Skeletal muscle satellite cell (primary cell): ENCODE data around the gene REPS2.
"Not testable (repeated sequence)": the region's sequence is repeated elsewhere in the genome, so short reads cannot be mapped to it uniquely, and the experiment has no call there.

ENCODE experiments used
- H3K27me3 ChIP-seq: 2 replicates; pipeline ENCODE4 v1.7.0; 2013; ENCODE audit warnings: low read length; ENCODE audit not compliant: control insufficient read depth, insufficient read depth
- H3K36me3 ChIP-seq: 2 replicates; pipeline ENCODE4 v1.7.0; 2013; ENCODE audit warnings: mild to moderate bottlenecking, control low read depth, low read length; ENCODE audit not compliant: insufficient read depth
- H3K4me1 ChIP-seq: 2 replicates; pipeline ENCODE4 v1.7.0; 2013; ENCODE audit warnings: low read length; ENCODE audit not compliant: control insufficient read depth, insufficient read depth
- H3K4me2 ChIP-seq: 2 replicates; pipeline ENCODE4 v1.7.0; 2013; ENCODE audit warnings: mild to moderate bottlenecking, low read length
- H3K4me3 ChIP-seq: 2 replicates; pipeline ENCODE4 v1.7.0; 2013; ENCODE audit warnings: low read length
- H3K9ac ChIP-seq: 2 replicates; pipeline ENCODE4 v1.7.0; 2013; ENCODE audit warnings: mild to moderate bottlenecking, low read depth, low read length, moderate library complexity
- H3K9me3 ChIP-seq: replicated peaks from 2 replicates; pipeline ENCODE4 v1.7.0; 2013; ENCODE audit warnings: mild to moderate bottlenecking, control low read depth, low read length

The REPS2 gene

GRCh38 chrX:16930392-16930791 lies 16.1 kb upstream of the REPS2 start:
- Histone ChIP-seq H3K4me1 (no peaks in the 10 kb centered on the region), H3K4me2 (no peak overlapping the region), H3K27me3 (peaks cover 46% of the 10 kb centered on the region), H3K36me3 (no peaks in the 10 kb centered on the region), H3K9me3 (no peaks in the 10 kb centered on the region), H3K9ac (no peak overlapping the region), H3K4me3 (no peak overlapping the region)

- Histone ChIP-seq H3K9ac (no peak overlapping the region), H3K9me3 (no peaks in the 10 kb centered on the region), H3K36me3 (no peaks in the 10 kb centered on the region), H3K4me3 (no peak overlapping the region), H3K27me3 (peaks cover 50% of the 10 kb centered on the region), H3K4me1 (no peaks in the 10 kb centered on the region), H3K4me2 (no peak overlapping the region)
These were observed 15.1 kb upstream of the REPS2 start for GRCh38 chrX:16931371-16931770.

GRCh38 chrX:16931855-16932575 lies 14.4 kb upstream of the REPS2 start:
- H3K4me2 ChIP-seq = no peak overlapping the region
- no peak overlapping the region for H3K9ac ChIP-seq
- H3K4me3 ChIP-seq = no peak overlapping the region
- no peaks in the 10 kb centered on the region for H3K36me3 ChIP-seq
- peaks cover 55% of the 10 kb centered on the region for H3K27me3 ChIP-seq
- no peaks in the 10 kb centered on the region for H3K4me1 ChIP-seq
- no peaks in the 10 kb centered on the region for H3K9me3 ChIP-seq

GRCh38 chrX:16934185-16934584 lies 12.3 kb upstream of the REPS2 start:
- Histone ChIP-seq H3K4me1 (no peaks in the 10 kb centered on the region), H3K9ac (no peak overlapping the region), H3K4me3 (no peak overlapping the region), H3K9me3 (no peaks in the 10 kb centered on the region), H3K4me2 (no peak overlapping the region), H3K27me3 (peaks cover 54% of the 10 kb centered on the region), H3K36me3 (no peaks in the 10 kb centered on the region)

- peaks cover 19% of the 10 kb centered on the region for H3K27me3 ChIP-seq
- H3K9me3 ChIP-seq = no peaks in the 10 kb centered on the region
- H3K4me2 ChIP-seq = peak overlapping the region; percentile 86
- H3K36me3 ChIP-seq = no peaks in the 10 kb centered on the region
- H3K9ac ChIP-seq = peak overlapping the region; percentile 47
- peak overlapping the region; percentile 69 for H3K4me3 ChIP-seq
- no peaks in the 10 kb centered on the region for H3K4me1 ChIP-seq
These were observed 609 bp downstream of the REPS2 start for GRCh38 chrX:16946971-16947562.

- Histone ChIP-seq H3K36me3 (no peaks in the 10 kb centered on the region), H3K27me3 (peaks cover 13% of the 10 kb centered on the region), H3K4me3 (no peak overlapping the region), H3K4me1 (no peaks in the 10 kb centered on the region), H3K9ac (no peak overlapping the region), H3K4me2 (no peak overlapping the region), H3K9me3 (no peaks in the 10 kb centered on the region)
These were observed 4.0 kb downstream of the REPS2 start for GRCh38 chrX:16950423-16950822.

- Histone ChIP-seq H3K36me3 (no peaks in the 10 kb centered on the region), H3K9me3 (no peaks in the 10 kb centered on the region), H3K27me3 (peaks cover 21% of the 10 kb centered on the region), H3K9ac (no peak overlapping the region), H3K4me3 (no peak overlapping the region), H3K4me1 (no peaks in the 10 kb centered on the region), H3K4me2 (no peak overlapping the region)
These were observed 7.3 kb downstream of the REPS2 start for GRCh38 chrX:16953606-16954211.

GRCh38 chrX:16957751-16958150 lies 11.3 kb downstream of the REPS2 start:
- H3K4me3 ChIP-seq = no peak overlapping the region
- no peaks in the 10 kb centered on the region for H3K9me3 ChIP-seq
- no peaks in the 10 kb centered on the region for H3K4me1 ChIP-seq
- H3K9ac ChIP-seq = no peak overlapping the region
- H3K27me3 ChIP-seq = peaks cover 30% of the 10 kb centered on the region
- H3K4me2 ChIP-seq = no peak overlapping the region
- H3K36me3 ChIP-seq = no peaks in the 10 kb centered on the region

- Histone ChIP-seq H3K9me3 (no peaks in the 10 kb centered on the region), H3K4me1 (no peaks in the 10 kb centered on the region), H3K36me3 (no peaks in the 10 kb centered on the region), H3K27me3 (peaks cover 30% of the 10 kb centered on the region), H3K4me2 (no peak overlapping the region), H3K4me3 (no peak overlapping the region), H3K9ac (no peak overlapping the region)
These were observed 11.9 kb downstream of the REPS2 start for GRCh38 chrX:16958356-16958755.

- not testable (repeated sequence) for H3K4me1 ChIP-seq, H3K36me3 ChIP-seq, H3K4me3 ChIP-seq, H3K9me3 ChIP-seq, H3K9ac ChIP-seq, H3K4me2 ChIP-seq
- peaks cover 25% of the 10 kb centered on the region for H3K27me3 ChIP-seq
These were observed 16.2 kb downstream of the REPS2 start for GRCh38 chrX:16962661-16963060.

- Histone ChIP-seq H3K4me1 (no peaks in the 10 kb centered on the region), H3K9me3 (no peaks in the 10 kb centered on the region), H3K9ac (no peak overlapping the region), H3K27me3 (peaks cover 20% of the 10 kb centered on the region), H3K36me3 (no peaks in the 10 kb centered on the region), H3K4me3 (no peak overlapping the region), H3K4me2 (no peak overlapping the region)
These were observed 16.8 kb downstream of the REPS2 start for GRCh38 chrX:16963216-16963615.

- H3K4me1 ChIP-seq, H3K36me3 ChIP-seq, H3K9ac ChIP-seq, H3K4me3 ChIP-seq, H3K9me3 ChIP-seq, H3K4me2 ChIP-seq: not testable (repeated sequence)
- H3K27me3 ChIP-seq = peaks cover 11% of the 10 kb centered on the region
These were observed 18.5 kb downstream of the REPS2 start for GRCh38 chrX:16964976-16965375.
